MM.1S (cell line): ENCODE results near the gene HPS5.

Source experiments
- CTCF ChIP-seq: fragments of 300-600 bp; sonication (generic); IDR thresholded peaks from 2 replicates; pipeline ENCODE4 v1.5.1; 2016; ENCODE audit warnings: antibody characterized with exemption, low read length, mixed read lengths
- EZH2phosphoT487 ChIP-seq: fragments of 300-600 bp; sonication (generic); IDR thresholded peaks from 2 replicates; pipeline ENCODE4 v1.6.1; 2018; ENCODE audit warnings: antibody characterized with exemption, low read length

DNA sequence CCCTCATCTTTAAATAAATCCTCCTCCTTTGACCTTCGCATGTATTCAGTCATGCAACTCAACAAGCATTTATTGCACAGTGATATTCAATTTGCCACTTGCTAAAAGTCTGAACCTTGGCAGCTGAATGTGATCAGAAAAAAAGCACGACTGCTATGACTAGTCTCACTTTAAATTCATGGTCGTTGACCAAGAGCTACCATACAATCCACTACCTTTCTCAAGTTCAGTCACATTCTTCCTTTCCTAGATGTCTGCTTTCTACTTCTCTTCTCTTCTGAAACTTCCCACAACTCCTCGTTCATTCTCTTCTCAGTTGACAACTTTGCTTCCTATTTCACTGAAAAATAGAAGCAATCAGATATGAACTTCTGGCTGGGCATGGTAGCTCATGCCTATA is 57.9 kb downstream of the HPS5 start:
- TF ChIP-seq CTCF, result no peak
- no peak for TF ChIP-seq EZH2phosphoT487
